Activated T-helper 1 cell treated with Interleukin-2 at 50 U/mL for 16 hours (primary cell): ENCODE data around the gene TMEM242.

ENCODE experiments used
- DNase-seq: peaks from one replicate; pipeline ENCODE4 v3.0.0-alpha.2; 2020; ENCODE audit warnings: low read depth

The TMEM242 gene

GRCh38 chr6:157270916-157271315, 52.4 kb downstream of the TMEM242 start:
- DNase-seq: no peak

- DNase-seq: no peak
Measured at GRCh38 chr6:157270308-157270707, 53.0 kb downstream of the TMEM242 start.

DNA sequence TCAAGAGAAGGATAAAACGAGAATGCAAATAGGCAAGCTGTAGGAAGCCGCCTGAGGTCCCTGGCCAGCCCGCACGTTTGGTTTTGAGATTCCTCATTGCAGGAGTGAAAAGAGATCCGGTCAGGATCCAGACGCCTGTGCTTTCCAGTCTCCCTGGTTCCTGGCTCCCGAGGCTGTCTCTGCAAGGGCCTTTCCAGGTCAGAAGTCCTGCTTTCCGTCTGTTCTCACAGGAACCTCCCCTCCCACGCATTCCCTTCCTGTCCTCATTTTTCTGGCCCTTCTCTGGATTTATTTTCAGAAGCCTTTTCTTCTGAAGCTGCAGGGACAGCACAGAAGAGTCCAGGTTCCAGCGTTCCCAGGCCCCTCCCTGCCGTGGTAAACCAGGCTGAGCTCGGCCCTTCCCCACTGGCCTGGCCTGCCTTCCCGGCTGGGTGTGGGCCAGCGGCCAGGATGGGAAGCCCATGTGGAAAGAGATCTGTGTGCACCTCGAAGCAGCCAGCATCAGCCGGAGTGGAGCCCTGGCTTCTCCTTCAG, 54.0 kb downstream of the TMEM242 start:
- no peak for DNase-seq

- no peak for DNase-seq
Measured at GRCh38 chr6:157268835-157269234, 54.5 kb downstream of the TMEM242 start.

DNA sequence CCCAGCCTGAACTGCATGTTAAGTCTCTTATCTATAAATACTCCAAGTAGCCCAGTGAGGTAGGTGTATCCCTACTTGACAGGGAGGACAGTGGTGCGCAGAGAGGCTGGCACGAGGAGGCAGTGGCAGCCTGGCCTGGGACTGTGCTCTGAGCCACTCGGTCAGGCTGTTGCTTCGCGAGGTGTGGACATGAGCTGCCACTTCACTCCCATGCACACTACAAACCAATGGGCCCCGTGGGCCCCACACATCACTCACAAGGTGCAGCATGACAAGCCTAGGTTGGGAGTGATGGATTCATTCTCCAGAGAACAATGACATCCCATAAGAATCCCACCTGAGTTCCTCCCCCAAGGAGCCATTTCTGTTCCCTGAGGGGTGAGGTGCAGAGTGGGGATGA, 54.9 kb downstream of the TMEM242 start:
- no peak for DNase-seq

DNA sequence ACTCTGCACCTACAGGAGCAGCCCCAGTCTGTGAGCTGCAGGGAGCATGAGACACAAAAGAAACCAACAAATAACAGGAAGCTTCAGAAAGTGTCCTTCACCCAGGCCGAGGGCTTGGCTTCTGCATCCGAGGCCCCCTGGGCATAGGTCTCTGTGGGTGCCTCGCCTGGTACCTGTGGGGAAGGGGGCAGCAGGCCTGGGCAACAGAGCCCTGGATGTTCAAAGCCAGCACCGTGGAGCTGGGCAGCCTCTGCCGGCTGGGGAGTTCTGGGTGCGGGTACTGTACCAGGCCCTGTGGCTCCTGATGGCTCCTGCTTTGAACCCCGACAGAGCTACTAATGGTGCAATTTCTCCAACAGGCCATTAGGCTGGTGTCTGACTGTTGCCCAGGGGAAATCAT, 55.7 kb downstream of the TMEM242 start:
- no peak for DNase-seq

DNA sequence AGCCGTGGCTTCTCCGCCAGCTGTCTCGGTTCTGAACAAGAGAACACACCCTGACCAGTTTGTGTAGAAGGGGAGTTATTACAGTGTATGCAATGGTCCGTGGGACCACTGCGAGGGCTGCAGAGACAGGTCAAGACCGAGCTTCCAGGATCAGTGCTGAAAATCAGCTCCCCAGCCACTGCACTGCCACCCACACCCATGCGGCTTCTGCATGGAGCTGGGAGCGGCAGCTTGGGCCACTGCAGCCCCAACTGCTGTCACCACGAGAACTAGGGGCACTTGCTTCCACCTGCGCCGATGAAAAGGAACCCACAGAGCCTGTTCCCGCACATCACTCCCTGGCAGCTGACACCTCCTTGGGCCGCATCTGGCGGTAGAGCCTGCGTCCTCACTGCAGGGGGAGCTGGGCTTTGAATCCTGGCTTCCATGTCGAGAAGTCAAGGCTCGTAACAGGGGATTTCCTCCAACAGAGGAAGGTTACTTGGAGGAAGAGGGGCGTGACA, 56.2 kb downstream of the TMEM242 start:
- DNase-seq: no peak

- DNase-seq: no peak
Measured at GRCh38 chr6:157266274-157267101, 56.8 kb downstream of the TMEM242 start.

GRCh38 chr6:157265635-157266034, 57.7 kb downstream of the TMEM242 start:
- DNase-seq: no peak

DNA sequence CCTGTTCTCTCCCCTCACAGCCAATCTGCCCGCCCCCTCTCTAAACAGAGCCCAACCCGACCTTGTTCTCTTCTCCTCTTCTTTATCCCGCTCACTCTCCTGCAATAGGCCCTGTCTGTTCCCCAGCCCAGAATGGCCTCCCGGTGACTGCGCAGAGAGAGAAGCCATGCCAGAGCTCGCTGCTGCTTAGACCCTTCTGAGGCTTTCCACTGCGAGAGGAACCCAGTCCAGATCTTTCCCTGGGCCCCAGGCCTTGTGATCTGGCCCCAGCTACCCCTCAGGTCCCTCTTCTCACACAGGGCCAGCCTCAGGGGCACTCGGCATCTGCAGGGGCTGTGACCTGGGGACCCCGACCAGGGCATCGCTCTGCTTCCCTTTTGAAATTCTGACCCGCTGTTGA, 58.1 kb downstream of the TMEM242 start:
- DNase-seq: no peak

DNA sequence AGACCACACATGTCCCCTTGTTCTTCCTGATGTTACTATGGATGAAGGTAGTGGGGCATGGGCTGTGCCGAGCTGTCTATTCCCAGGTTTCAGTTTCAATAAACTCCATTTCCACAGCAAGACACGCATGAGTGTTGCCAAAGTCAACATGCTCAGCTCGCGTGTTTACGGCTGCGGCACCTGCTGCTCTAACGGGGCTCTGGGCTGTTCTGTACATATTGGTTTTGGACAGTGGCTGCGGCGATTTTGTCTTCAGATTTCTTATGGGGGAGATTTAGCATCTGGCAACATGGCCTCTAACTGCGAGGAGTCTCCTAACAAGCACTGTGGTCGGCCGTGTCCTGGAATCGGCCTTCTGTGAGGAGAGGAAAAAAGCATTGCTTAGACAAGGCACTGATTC, 58.6 kb downstream of the TMEM242 start:
- no peak for DNase-seq

DNA sequence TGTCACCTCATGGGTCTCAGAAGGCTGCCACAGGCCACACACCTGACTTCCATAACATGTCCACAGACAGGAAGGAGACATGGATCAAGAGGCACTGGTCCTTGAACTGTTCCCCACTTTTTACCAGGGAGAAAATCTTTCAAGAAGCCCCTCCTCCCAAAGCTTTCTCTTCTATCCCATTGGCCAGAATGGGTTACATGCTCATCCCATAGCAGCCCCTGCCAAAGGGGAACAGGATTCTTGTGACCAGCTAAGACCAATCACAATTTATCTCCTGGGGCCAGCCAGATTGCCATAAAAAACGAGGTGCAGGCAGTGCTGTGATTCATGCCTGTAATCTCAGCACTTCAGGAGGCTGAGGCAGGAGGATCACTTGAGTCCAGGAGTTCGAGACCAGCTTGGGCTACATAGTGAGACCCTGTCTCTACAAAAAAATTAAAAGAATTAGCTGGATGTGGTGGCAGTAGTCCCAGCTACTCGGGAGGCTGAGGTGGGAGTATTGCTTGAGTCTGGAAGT, 59.4 kb downstream of the TMEM242 start:
- DNase-seq: no peak

DNA sequence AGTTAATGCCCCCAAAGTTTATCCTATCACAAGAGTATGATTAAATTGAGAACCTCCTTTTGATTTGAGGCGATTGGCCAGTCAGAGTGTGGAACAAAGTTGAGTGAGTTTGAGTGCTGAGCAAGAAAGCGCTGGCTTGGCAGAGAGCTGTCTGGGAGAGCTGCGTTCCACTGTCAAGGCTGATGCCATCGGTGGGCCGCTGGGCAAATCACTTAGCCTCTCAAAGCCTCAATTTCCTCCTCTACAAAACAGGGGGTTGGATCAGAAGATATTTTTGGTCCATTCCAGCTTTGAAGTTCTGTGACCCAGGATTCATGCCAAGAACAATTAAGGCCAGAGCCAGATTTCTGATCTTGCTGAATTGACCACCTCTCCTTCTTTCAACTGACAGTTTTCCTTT, 60.2 kb downstream of the TMEM242 start:
- no peak for DNase-seq

DNA sequence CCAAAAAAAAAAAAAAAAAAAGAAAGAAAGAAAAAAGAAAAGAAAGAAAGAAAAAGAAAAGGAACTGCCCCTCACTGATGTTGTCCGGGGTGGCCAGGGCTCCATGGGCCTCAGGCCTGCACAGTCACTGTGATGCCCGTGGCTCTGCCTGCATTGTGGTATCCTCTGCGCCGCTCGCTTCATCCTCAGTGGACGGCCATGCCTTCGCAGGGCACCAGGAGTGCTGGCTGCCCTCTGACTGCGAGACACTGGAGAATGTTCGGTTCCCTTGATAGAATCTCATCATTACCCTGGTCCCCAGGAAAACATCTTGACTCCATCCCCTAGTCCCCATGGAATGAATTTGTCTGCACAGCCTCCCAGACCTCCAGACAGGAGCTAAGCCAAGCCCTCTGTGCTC, 61.7 kb downstream of the TMEM242 start:
- no peak for DNase-seq

- DNase-seq: no peak
Measured at GRCh38 chr6:157260735-157261410, 62.4 kb downstream of the TMEM242 start.

GRCh38 chr6:157259443-157259842, 63.9 kb downstream of the TMEM242 start:
- DNase-seq: no peak

- DNase-seq: no peak
Measured at GRCh38 chr6:157258878-157259277, 64.4 kb downstream of the TMEM242 start.

GRCh38 chr6:157255079-157255478, 68.2 kb downstream of the TMEM242 start:
- no peak for DNase-seq

- DNase-seq: no peak
Measured at GRCh38 chr6:157254538-157254937, 68.8 kb downstream of the TMEM242 start.

GRCh38 chr6:157253699-157254098, 69.6 kb downstream of the TMEM242 start:
- DNase-seq: no peak

DNA sequence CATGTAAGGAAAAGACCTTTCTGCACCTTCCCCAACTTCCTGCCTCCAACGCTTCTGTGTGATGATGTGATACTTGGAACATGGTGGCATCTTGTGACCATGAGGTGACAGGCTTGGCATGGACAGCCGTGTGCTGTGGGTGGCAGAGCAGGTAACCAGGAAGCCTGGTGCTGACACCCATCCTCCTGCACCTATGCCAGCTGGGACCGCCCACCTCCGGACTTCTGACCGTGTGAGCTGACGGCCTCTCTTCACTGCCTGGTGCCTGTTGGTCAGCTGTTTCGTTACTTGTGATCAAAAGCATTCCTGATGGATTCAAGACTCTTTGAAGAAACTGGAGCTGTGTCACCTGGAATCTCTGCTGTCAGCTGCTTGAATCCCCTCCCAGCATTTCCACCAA, 70.3 kb downstream of the TMEM242 start:
- no peak for DNase-seq

DNA sequence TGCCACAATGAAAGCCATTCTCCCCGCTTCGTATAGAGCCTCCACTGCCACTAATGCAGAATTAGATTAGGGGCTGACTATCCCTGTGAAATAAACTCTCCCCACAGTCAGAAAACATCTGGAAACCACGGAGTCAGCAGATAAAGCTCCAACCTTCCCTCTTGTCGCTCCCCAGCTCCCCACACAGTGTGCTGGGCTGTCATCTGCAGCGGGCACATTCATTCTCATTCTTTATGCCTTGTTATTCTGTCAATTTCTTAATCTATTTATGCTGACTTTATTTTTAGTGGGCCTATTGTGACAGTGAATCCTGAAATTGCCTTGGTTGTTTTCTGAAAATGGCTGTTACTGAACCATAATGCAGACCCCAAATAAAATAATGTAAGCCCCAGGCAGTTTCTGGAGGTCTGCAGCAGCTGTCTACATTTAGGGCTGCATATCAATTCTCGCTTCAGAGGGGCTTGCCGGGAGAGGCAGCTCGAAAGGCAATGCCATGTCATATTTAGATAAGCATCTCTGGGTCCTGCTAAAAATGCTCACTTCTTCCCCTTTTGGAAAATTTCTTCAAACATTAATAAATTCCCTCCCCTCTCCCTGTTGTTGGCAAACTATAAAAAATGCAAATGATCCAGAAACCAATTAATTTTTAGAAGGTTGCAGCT, 71.6 kb downstream of the TMEM242 start:
- no peak for DNase-seq
